SK-N-SH (cell line): Measurements from ENCODE around the gene GHRHR. TPM values are rescaled to one million over a fixed set of nuclear protein-coding genes. Genes with fewer than 3 reads are reported as not detected.

Source experiments
- CTCF ChIA-PET: fragments of 300-600, 350-600 bp; formaldehyde crosslinking; extraction: SDS; loops from one replicate; lab custom pipeline; 2021; lab: Yijun Ruan, JAX
- POLR2A ChIA-PET: fragments of 350-600 bp; sonication (Branson Sonifier 250); formaldehyde crosslinking; extraction: SDS; loops from one replicate; lab custom pipeline; 2020; ENCODE audit warnings: antibody characterized with exemption, inconsistent platforms; lab: Yijun Ruan, JAX
- DNase-seq: peaks from one replicate; pipeline ENCODE4 v3.0.0; 2012
- H2AFZ ChIP-seq: fragments of 200-600 bp; sonication (generic); 2 replicates; pipeline ENCODE4 v1.8.1; 2016; ENCODE audit warnings: antibody characterized with exemption, mild to moderate bottlenecking, low read depth
- H3F3A ChIP-seq: fragments of 200-600 bp; sonication (generic); replicated peaks from 2 replicates; pipeline ENCODE3; 2016; ENCODE audit warnings: antibody characterized with exemption, mild to moderate bottlenecking; ENCODE audit not compliant: insufficient read depth
- H3K27ac ChIP-seq, 2 experiments: fragments of 200-500 bp in 1 of 2; fragments of 200-600 bp in 1 of 2; sonication (Bioruptor generic) in 1 of 2; sonication (generic), shearing (Covaris generic) in 1 of 2; 2 replicates each; pipeline versions ENCODE4 v1.5.1 to v1.6.1; 2014 to 2016; ENCODE audit warnings: low read depth in 2 of 2, inconsistent platforms in 1 of 2, low read length in 1 of 2, mild to moderate bottlenecking in 1 of 2, mixed read lengths in 1 of 2
- H3K27me3 ChIP-seq: fragments of 200-600 bp; sonication (generic), shearing (Covaris generic); 2 replicates; pipeline ENCODE4 v1.6.1; 2016; ENCODE audit warnings: mixed run types; ENCODE audit not compliant: insufficient read depth
- H3K36me3 ChIP-seq, 2 experiments: fragments of 200-500 bp in 1 of 2; fragments of 200-600 bp in 1 of 2; sonication (Bioruptor generic) in 1 of 2; sonication (generic) in 1 of 2; replicated peaks in 1 of 2; 2 replicates each; pipeline versions ENCODE3 to v1.5.1; 2014 to 2016; ENCODE audit warnings: low read length in 1 of 2, mild to moderate bottlenecking in 1 of 2; ENCODE audit not compliant: insufficient read depth in 2 of 2, control insufficient read depth in 1 of 2
- H3K4me1 ChIP-seq, 2 experiments: fragments of 200-500 bp in 1 of 2; fragments of 200-600 bp in 1 of 2; sonication (Bioruptor generic) in 1 of 2; sonication (generic), shearing (Covaris generic) in 1 of 2; 2 replicates each; pipeline versions ENCODE4 v1.5.1 to v1.6.1; 2014 to 2016; ENCODE audit warnings: low read depth in 1 of 2, low read length in 1 of 2, mixed run types in 1 of 2; ENCODE audit not compliant: insufficient read depth in 2 of 2, control insufficient read depth in 1 of 2
- H3K4me2 ChIP-seq: fragments of 200-600 bp; sonication (generic), shearing (Covaris generic); 2 replicates; pipeline ENCODE4 v1.6.1; 2017; ENCODE audit warnings: mixed run types
- H3K4me3 ChIP-seq, 2 experiments: fragments of 200-500 bp in 1 of 2; fragments of 200-600 bp in 1 of 2; sonication (Bioruptor generic) in 1 of 2; sonication (generic), shearing (Covaris generic) in 1 of 2; 2 replicates each; pipeline versions ENCODE4 v1.5.1 to v1.8.1; 2014 to 2016; ENCODE audit warnings: low read depth in 2 of 2, inconsistent platforms in 1 of 2, low read length in 1 of 2, mild to moderate bottlenecking in 1 of 2, mixed read lengths in 1 of 2, moderate library complexity in 1 of 2
- H3K79me2 ChIP-seq: fragments of 200-600 bp; sonication (generic); 2 replicates; pipeline ENCODE4 v1.8.1; 2017; ENCODE audit warnings: mild to moderate bottlenecking; ENCODE audit not compliant: insufficient read depth
- H3K9ac ChIP-seq: fragments of 200-600 bp; sonication (generic); 2 replicates; pipeline ENCODE4 v1.6.1; 2017; ENCODE audit warnings: mixed run types
- H3K9me2 ChIP-seq: fragments of 200-600 bp; sonication (generic); 2 replicates; pipeline ENCODE4 v1.6.1; 2017; ENCODE audit warnings: mixed run types
- H3K9me3 ChIP-seq: fragments of 200-600 bp; sonication (generic); 2 replicates; pipeline ENCODE4 v1.6.1; 2017; ENCODE audit warnings: mixed run types, mild to moderate bottlenecking, moderate library complexity
- H4K20me1 ChIP-seq: fragments of 200-600 bp; sonication (generic); 2 replicates; pipeline ENCODE4 v1.6.1; 2017; ENCODE audit warnings: mild to moderate bottlenecking, mixed run types; ENCODE audit not compliant: insufficient read depth
- ELF1 ChIP-seq: IDR thresholded peaks from 2 replicates; pipeline ENCODE4 v1.4.0; 2012
- FOXJ3 ChIP-seq: sonication (generic); formaldehyde crosslinking; IDR thresholded peaks from 2 replicates; pipeline ENCODE4 v1.5.1; 2020; ENCODE audit warnings: mild to moderate bottlenecking, missing genetic modification reagents
- FOXM1 ChIP-seq: IDR thresholded peaks from 2 replicates; pipeline ENCODE4 v1.4.0; 2012; ENCODE audit warnings: low read depth, mild to moderate bottlenecking
- GATA2 ChIP-seq: sonication (generic); formaldehyde crosslinking; IDR thresholded peaks from 2 replicates; pipeline ENCODE4 v1.5.0; 2020; ENCODE audit warnings: mild to moderate bottlenecking, missing genetic modification reagents
- MEF2A ChIP-seq: IDR thresholded peaks from 2 replicates; pipeline ENCODE4 v1.4.0; 2012; ENCODE audit warnings: low read depth, borderline replicate concordance
- MXI1 ChIP-seq: IDR thresholded peaks from 2 replicates; pipeline ENCODE4 v1.6.1; 2012; ENCODE audit warnings: mild to moderate bottlenecking, low read depth, low read length, improper control_type of control experiment
- NFIC ChIP-seq: IDR thresholded peaks from 2 replicates; pipeline ENCODE4 v1.4.0; 2012; ENCODE audit warnings: borderline replicate concordance
- TEAD4 ChIP-seq: IDR thresholded peaks from 2 replicates; pipeline ENCODE4 v1.4.0; 2012; ENCODE audit warnings: mild to moderate bottlenecking, borderline replicate concordance; ENCODE audit not compliant: insufficient read depth
- YY1 ChIP-seq: IDR thresholded peaks from 2 replicates; pipeline ENCODE4 v1.4.0; 2012; ENCODE audit warnings: low read depth, mild to moderate bottlenecking
- WGBS: methylation state at CpG from one replicate; pipeline ENCODE4 v1.1.6; 2017; ENCODE audit warnings: low lambda C conversion rate; 5-methylcytosine and 5-hydroxymethylcytosine counted together
- polyA plus RNA-seq, 3 experiments: library from polyadenylated mRNA; depleted of rRNA; stranded (reverse); fragments of >200 nt; gene quantifications; 2 replicates each; pipeline ENCODE4 v1.2.3, GENCODE V29; 2012
- TF ChIP-seq, protein P1 (sequence below): fragments of 150-350 bp; IDR thresholded peaks from 2 replicates; pipeline ENCODE4 v1.6.1; 2016; ENCODE audit warnings: mild to moderate bottlenecking, low read depth, low read length
- TF ChIP-seq, protein P2 (sequence below): IDR thresholded peaks from 2 replicates; pipeline ENCODE4 v1.6.1; 2012; ENCODE audit warnings: mild to moderate bottlenecking, low read depth, low read length, moderate library complexity
- TF ChIP-seq, protein P3 (sequence below): IDR thresholded peaks from 2 replicates; pipeline ENCODE4 v1.4.0; 2012; ENCODE audit warnings: low read depth

The GHRHR gene
- polyA plus RNA-seq, 1 of the 3 experiments (the other 2 are of a cell fraction), result not detected

- TF ChIP-seq MXI1 (no peak), MEF2A (no peak), FOXJ3 (CRISPR knock-in tag) (no peak), GATA2 (CRISPR knock-in tag) (no peak), ELF1 (no peak), NFIC (no peak), TEAD4 (no peak)
- TF ChIP-seq, protein P1, sequence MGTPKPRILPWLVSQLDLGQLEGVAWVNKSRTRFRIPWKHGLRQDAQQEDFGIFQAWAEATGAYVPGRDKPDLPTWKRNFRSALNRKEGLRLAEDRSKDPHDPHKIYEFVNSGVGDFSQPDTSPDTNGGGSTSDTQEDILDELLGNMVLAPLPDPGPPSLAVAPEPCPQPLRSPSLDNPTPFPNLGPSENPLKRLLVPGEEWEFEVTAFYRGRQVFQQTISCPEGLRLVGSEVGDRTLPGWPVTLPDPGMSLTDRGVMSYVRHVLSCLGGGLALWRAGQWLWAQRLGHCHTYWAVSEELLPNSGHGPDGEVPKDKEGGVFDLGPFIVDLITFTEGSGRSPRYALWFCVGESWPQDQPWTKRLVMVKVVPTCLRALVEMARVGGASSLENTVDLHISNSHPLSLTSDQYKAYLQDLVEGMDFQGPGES, result no peak
- TF ChIP-seq, all 33 proteins: peak for 0
- no peaks in the 10 kb centered on the region for H3K36me3 ChIP-seq
- no peaks in the 10 kb centered on the region for H3K79me2 ChIP-seq
- H3K9me3 ChIP-seq, result no peaks in the 10 kb centered on the region
- H3K9ac ChIP-seq, result no peak overlapping the region
- H3K27me3 ChIP-seq, result peaks cover 34% of the 10 kb centered on the region; the same call in 1 of the 2 replicates
- H4K20me1 ChIP-seq, result no peaks in the 10 kb centered on the region
- DNase-seq, result no peak
- H3K4me2 ChIP-seq, result no peak overlapping the region
- no peak overlapping the region for H3K4me3 ChIP-seq
- WGBS, result 75% methylated on average over 6 of the region's 6 CpGs
- no peak overlapping the region for H3K27ac ChIP-seq
- H3F3A ChIP-seq, result no peaks in the 10 kb centered on the region
- H2AFZ ChIP-seq, result no peak overlapping the region
- H3K9me2 ChIP-seq, result no peaks in the 10 kb centered on the region
- POLR2A ChIA-PET, result no interaction called here
- CTCF ChIA-PET, result interaction anchor here (0.8 to 3.5 kb wide), 4 partner anchors 11 to 119 kb away, joined by 3 to 22 read pairs (median 4); partner anchors contain the start of gene ADCYAP1R1
- H3K4me1 ChIP-seq, result no peaks in the 10 kb centered on the region
These were observed 40.0 kb downstream of the GHRHR start for GRCh38 chr7:31003721-31004120.

DNA sequence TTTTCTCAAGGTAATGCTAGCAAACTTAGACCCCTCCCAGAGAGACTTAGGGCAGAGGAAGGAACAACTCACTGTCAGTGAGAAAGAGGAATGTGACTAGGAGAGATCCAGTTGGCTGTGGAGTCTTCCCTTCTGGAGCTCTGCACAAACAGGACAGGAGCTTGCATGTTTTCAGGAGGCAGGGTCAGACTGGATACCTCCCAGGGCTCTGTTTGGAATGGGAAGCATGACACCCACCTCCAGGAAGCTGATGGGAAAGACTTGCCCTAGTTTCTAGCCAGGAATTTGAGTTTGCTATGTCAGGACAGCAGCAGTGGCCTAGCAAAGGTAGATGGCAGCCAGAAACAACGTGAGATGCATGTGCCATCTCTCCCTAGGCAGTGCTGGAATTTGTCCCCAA lies 40.6 kb downstream of the GHRHR start:
- Histone ChIP-seq H4K20me1 (no peaks in the 10 kb centered on the region), H3K9me3 (no peaks in the 10 kb centered on the region), H3F3A (no peaks in the 10 kb centered on the region), H3K4me1 (no peaks in the 10 kb centered on the region), H2AFZ (no peak overlapping the region), H3K79me2 (no peaks in the 10 kb centered on the region), H3K36me3 (no peaks in the 10 kb centered on the region), H3K4me3 (no peak overlapping the region), H3K4me2 (no peak overlapping the region), H3K9me2 (no peaks in the 10 kb centered on the region), H3K27me3 (peaks cover 41% of the 10 kb centered on the region), H3K9ac (no peak overlapping the region), H3K27ac (no peak overlapping the region)
- no peak for DNase-seq
- WGBS, result 6% methylated on average over 1 of the region's 1 CpG
- CTCF ChIA-PET, result interaction anchor here (0.8 to 3.5 kb wide), 5 partner anchors 9 to 118 kb away, joined by 3 to 22 read pairs (median 4); partner anchors contain the start of gene ADCYAP1R1
- TF ChIP-seq GATA2 (CRISPR knock-in tag) (no peak), YY1 (no peak), FOXM1 (no peak)
- TF ChIP-seq, protein P2, sequence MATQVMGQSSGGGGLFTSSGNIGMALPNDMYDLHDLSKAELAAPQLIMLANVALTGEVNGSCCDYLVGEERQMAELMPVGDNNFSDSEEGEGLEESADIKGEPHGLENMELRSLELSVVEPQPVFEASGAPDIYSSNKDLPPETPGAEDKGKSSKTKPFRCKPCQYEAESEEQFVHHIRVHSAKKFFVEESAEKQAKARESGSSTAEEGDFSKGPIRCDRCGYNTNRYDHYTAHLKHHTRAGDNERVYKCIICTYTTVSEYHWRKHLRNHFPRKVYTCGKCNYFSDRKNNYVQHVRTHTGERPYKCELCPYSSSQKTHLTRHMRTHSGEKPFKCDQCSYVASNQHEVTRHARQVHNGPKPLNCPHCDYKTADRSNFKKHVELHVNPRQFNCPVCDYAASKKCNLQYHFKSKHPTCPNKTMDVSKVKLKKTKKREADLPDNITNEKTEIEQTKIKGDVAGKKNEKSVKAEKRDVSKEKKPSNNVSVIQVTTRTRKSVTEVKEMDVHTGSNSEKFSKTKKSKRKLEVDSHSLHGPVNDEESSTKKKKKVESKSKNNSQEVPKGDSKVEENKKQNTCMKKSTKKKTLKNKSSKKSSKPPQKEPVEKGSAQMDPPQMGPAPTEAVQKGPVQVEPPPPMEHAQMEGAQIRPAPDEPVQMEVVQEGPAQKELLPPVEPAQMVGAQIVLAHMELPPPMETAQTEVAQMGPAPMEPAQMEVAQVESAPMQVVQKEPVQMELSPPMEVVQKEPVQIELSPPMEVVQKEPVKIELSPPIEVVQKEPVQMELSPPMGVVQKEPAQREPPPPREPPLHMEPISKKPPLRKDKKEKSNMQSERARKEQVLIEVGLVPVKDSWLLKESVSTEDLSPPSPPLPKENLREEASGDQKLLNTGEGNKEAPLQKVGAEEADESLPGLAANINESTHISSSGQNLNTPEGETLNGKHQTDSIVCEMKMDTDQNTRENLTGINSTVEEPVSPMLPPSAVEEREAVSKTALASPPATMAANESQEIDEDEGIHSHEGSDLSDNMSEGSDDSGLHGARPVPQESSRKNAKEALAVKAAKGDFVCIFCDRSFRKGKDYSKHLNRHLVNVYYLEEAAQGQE, result no peak
- TF ChIP-seq, protein P3, sequence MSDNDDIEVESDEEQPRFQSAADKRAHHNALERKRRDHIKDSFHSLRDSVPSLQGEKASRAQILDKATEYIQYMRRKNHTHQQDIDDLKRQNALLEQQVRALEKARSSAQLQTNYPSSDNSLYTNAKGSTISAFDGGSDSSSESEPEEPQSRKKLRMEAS, result no peak
- POLR2A ChIA-PET, result no interaction called here
